SU-DHL-6 (cell line): ENCODE measurements around the gene AIG1.

Experiments used
- H2AFZ ChIP-seq: fragments of 200-600 bp; sonication (generic); 2 replicates; pipeline ENCODE4 v1.6.1; 2014; ENCODE audit warnings: low read depth, mild to moderate bottlenecking, moderate library complexity, mixed read lengths, antibody characterized with exemption, low read length; ENCODE audit not compliant: severe bottlenecking
- H3F3A ChIP-seq: fragments of 200-600 bp; shearing (Covaris generic); 2 replicates; pipeline ENCODE4 v1.6.0; 2016; ENCODE audit warnings: antibody characterized with exemption, mild to moderate bottlenecking; ENCODE audit not compliant: insufficient read depth
- H3K27ac ChIP-seq: fragments of 200-600 bp; sonication (generic); 2 replicates; pipeline ENCODE4 v1.5.1; 2016; ENCODE audit warnings: low read depth, mild to moderate bottlenecking, low read length, moderate library complexity, mixed read lengths
- H3K27me3 ChIP-seq: fragments of 200-600 bp; sonication (generic), shearing (Covaris generic); 2 replicates; pipeline ENCODE4 v1.6.0; 2014; ENCODE audit warnings: mild to moderate bottlenecking, low read length
- H3K36me3 ChIP-seq: fragments of 200-600 bp; sonication (generic); 2 replicates; pipeline ENCODE4 v1.6.1; 2014; ENCODE audit warnings: mild to moderate bottlenecking, low read length, mixed read lengths
- H3K4me2 ChIP-seq: fragments of 300-600, 200-600 bp; shearing (Covaris generic), sonication (generic); 2 replicates; pipeline ENCODE4 v1.6.0; 2014; ENCODE audit warnings: low read length, low read depth, mild to moderate bottlenecking; ENCODE audit not compliant: poor library complexity, severe bottlenecking
- H3K4me3 ChIP-seq: fragments of 200-600 bp; sonication (generic); 2 replicates; pipeline ENCODE4 v1.5.1; 2014; ENCODE audit warnings: antibody characterized with exemption, low read length, mild to moderate bottlenecking, mixed read lengths; ENCODE audit not compliant: insufficient read depth, poor library complexity, severe bottlenecking
- H3K79me2 ChIP-seq: fragments of 200-600 bp; sonication (generic); 2 replicates; pipeline ENCODE4 v1.6.1; 2014; ENCODE audit warnings: mild to moderate bottlenecking, low read length, moderate library complexity; ENCODE audit not compliant: insufficient read depth
- H3K9ac ChIP-seq: fragments of 200-600 bp; sonication (generic); 2 replicates; pipeline ENCODE4 v1.7.0; 2014; ENCODE audit warnings: mild to moderate bottlenecking, low read length
- H3K9me2 ChIP-seq: fragments of 200-600 bp; sonication (generic); replicated peaks from 2 replicates; pipeline ENCODE4 v1.6.1; 2014; ENCODE audit warnings: low read length; ENCODE audit not compliant: insufficient read depth
- H3K9me3 ChIP-seq: fragments of 200-600 bp; sonication (generic); 2 replicates; pipeline ENCODE4 v1.6.1; 2014; ENCODE audit warnings: low read length, mixed read lengths; ENCODE audit not compliant: insufficient read depth
- H4K20me1 ChIP-seq: fragments of 200-600 bp; sonication (generic); 2 replicates; pipeline ENCODE4 v1.6.1; 2014; ENCODE audit warnings: low read depth, mild to moderate bottlenecking, antibody characterized with exemption, low read length, moderate library complexity, mixed read lengths
- EZH2phosphoT487 ChIP-seq: fragments of 200-600 bp; sonication (generic), shearing (Covaris generic); conservative IDR thresholded peaks from 2 replicates; pipeline ENCODE4 v1.6.1; 2018; ENCODE audit warnings: mild to moderate bottlenecking, antibody characterized with exemption, low read length, moderate library complexity, mixed read lengths
- TF ChIP-seq, protein P1 (sequence below): fragments of 200-600 bp; sonication (generic); IDR thresholded peaks from one replicate; pipeline ENCODE4 v1.5.1; 2017; ENCODE audit warnings: antibody characterized with exemption, mild to moderate bottlenecking, low read length, moderate library complexity; ENCODE audit not compliant: insufficient read depth, poor library complexity, severe bottlenecking

The AIG1 gene

DNA sequence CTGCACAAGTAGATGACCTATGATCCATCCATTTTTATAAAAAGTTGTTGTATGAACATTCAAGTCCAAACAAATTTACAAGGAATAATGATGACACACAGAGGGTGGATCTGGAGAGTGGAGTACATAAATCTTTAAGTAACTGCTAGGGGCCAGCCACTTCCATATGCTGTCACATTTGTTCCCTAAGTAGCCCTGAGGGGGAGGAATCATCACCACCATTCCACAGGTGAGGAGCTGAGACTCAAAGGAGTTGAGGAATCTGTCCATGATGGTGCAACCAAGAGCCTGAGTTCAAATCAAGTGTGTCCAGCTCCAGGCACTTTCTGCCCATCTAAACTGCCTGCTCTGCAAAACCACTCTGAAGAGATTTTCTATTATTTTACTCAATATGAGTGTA lies 132.1 kb downstream of the AIG1 start:
- Histone ChIP-seq H3K27ac (no peak overlapping the region), H3K9me3 (no peaks in the 10 kb centered on the region), H4K20me1 (no peaks in the 10 kb centered on the region), H3K79me2 (no peaks in the 10 kb centered on the region), H3K27me3 (no peaks in the 10 kb centered on the region), H3F3A (no peaks in the 10 kb centered on the region), H3K9me2 (no peaks in the 10 kb centered on the region), H3K9ac (no peak overlapping the region), H3K36me3 (no peaks in the 10 kb centered on the region), H3K4me2 (no peak overlapping the region), H2AFZ (no peak overlapping the region), H3K4me3 (no peak overlapping the region)
- no peak for TF ChIP-seq EZH2phosphoT487
- TF ChIP-seq, protein P1, sequence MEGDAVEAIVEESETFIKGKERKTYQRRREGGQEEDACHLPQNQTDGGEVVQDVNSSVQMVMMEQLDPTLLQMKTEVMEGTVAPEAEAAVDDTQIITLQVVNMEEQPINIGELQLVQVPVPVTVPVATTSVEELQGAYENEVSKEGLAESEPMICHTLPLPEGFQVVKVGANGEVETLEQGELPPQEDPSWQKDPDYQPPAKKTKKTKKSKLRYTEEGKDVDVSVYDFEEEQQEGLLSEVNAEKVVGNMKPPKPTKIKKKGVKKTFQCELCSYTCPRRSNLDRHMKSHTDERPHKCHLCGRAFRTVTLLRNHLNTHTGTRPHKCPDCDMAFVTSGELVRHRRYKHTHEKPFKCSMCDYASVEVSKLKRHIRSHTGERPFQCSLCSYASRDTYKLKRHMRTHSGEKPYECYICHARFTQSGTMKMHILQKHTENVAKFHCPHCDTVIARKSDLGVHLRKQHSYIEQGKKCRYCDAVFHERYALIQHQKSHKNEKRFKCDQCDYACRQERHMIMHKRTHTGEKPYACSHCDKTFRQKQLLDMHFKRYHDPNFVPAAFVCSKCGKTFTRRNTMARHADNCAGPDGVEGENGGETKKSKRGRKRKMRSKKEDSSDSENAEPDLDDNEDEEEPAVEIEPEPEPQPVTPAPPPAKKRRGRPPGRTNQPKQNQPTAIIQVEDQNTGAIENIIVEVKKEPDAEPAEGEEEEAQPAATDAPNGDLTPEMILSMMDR = no peak

DNA sequence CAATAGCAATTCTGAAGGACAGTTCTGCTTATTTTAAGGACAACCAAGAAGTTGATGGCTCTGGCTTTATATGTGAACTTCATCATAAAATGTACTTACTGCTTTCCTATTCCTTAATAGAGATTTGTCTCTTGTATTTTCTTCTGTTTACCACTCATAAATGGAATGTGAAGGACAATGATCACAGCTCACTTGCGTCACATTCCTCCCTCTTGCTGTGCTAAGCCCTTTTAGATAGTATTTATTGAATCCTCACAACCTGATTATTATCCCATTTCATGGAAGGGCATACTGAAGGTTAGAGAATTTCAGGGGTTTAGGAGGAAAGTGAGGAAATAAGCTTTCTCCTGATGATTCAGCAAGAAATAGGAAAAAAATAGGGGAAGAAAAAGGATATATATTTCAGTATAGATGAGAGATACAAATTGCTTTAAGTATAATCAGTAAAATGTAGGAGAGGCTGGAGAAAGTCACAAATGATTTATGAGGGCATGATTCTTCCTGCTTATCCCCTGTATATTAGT lies 132.9 kb downstream of the AIG1 start:
- H3K9me3 ChIP-seq = no peaks in the 10 kb centered on the region
- H3K27ac ChIP-seq = no peak overlapping the region
- H3K4me2 ChIP-seq = no peak overlapping the region

DNA sequence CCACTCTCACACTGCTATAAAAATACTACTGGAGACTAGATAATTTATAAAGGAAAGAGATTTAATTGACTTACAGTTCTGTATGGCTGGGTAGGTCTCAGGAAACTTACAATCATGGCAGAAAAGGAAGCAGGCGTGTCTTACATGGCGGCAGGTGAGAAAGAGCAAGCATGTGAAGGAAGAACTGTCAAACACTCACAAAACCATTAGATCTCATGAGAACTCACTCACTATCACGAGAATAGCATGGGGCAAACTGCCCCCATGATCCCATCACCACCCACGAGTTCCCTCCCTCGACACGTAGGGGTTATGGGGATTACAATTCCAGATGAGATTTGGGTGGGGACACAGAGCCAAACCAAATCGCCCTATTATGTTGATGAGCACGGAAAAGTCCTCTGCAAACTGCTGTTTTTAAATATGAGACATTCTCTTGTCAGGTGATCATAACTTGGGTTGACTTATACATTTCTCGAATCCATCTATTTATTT lies 133.5 kb downstream of the AIG1 start:
- no peak for TF ChIP-seq EZH2phosphoT487
- TF ChIP-seq, protein P1 = no peak
- no peak overlapping the region for H2AFZ ChIP-seq
- H3K9me2 ChIP-seq = no peaks in the 10 kb centered on the region

More for the DNA sequence above, 132.9 kb downstream of the AIG1 start:
- no peak overlapping the region for H3K9ac ChIP-seq
- H3K79me2 ChIP-seq = no peaks in the 10 kb centered on the region
- TF ChIP-seq EZH2phosphoT487 = no peak
- TF ChIP-seq, protein P1 = no peak
- H2AFZ ChIP-seq = no peak overlapping the region
- H3F3A ChIP-seq = no peaks in the 10 kb centered on the region
- no peak overlapping the region for H3K4me3 ChIP-seq
- H3K36me3 ChIP-seq = no peaks in the 10 kb centered on the region
- no peaks in the 10 kb centered on the region for H4K20me1 ChIP-seq
- H3K27me3 ChIP-seq = no peaks in the 10 kb centered on the region
- H3K9me2 ChIP-seq = no peaks in the 10 kb centered on the region

More for the DNA sequence above, 133.5 kb downstream of the AIG1 start:
- Histone ChIP-seq H3K27ac (no peak overlapping the region), H3K9ac (no peak overlapping the region), H3F3A (no peaks in the 10 kb centered on the region), H3K36me3 (no peaks in the 10 kb centered on the region), H3K4me2 (no peak overlapping the region), H4K20me1 (no peaks in the 10 kb centered on the region), H3K9me3 (no peaks in the 10 kb centered on the region), H3K4me3 (no peak overlapping the region), H3K27me3 (no peaks in the 10 kb centered on the region), H3K79me2 (no peaks in the 10 kb centered on the region)
